Uterus (tissue), 2 donors: ENCODE results near the gene GLIPR1.

Source experiments
- CTCF ChIP-seq, 4 experiments: fragments of 200-600 bp in 2 of 4; fragments of 450-650 bp in 2 of 4; sonication (generic) in 2 of 4; IDR thresholded peaks; one replicate each; pipeline ENCODE4 v1.5.1; 2016 to 2019; ENCODE audit warnings: antibody characterized with exemption in 4 of 4, mild to moderate bottlenecking in 2 of 4, moderate library complexity in 1 of 4
- POLR2A ChIP-seq, 2 donors: fragments of 450-650 bp; IDR thresholded peaks; one replicate each; pipeline ENCODE4 v1.6.1; 2016; ENCODE audit warnings: antibody characterized with exemption in 2 of 2, mild to moderate bottlenecking in 1 of 2, moderate library complexity in 1 of 2

GRCh38 chr12:75528272-75528671 is 47.7 kb downstream of the GLIPR1 start:
- no peak for TF ChIP-seq CTCF (IDR thresholded peaks at IDR 0.05)
- no peak for TF ChIP-seq POLR2A (IDR thresholded peaks at IDR 0.05)
